ENCODE data around the gene LLGL2. TPM values are rescaled to one million over a fixed set of nuclear protein-coding genes. Genes with fewer than 3 reads are reported as not detected.
A peak's percentile ranks its signal among the peaks of the same experiment; 100 is the strongest.

The LLGL2 gene
- total RNA-seq, 1 donor: 0.09 TPM

GRCh38 chr17:75503976-75504346 is 21.5 kb upstream of the LLGL2 start:
- no peak for TF ChIP-seq CTCF (IDR thresholded peaks at IDR 0.05; ENCODE audit: insufficient read depth, low read length)
- no peak for DNase-seq (ENCODE audit: low read depth)
- H3K4me3 ChIP-seq (ENCODE audit: low read depth, low read length): no peak overlapping the region

- TF ChIP-seq CTCF (IDR thresholded peaks at IDR 0.05; ENCODE audit: insufficient read depth, low read length): peak; percentile 53
- no peak for DNase-seq (ENCODE audit: low read depth)
- no peak overlapping the region for H3K4me3 ChIP-seq (ENCODE audit: low read depth, low read length)
Observed at GRCh38 chr17:75504347-75505151, 20.9 kb upstream of the LLGL2 start.

- TF ChIP-seq CTCF (IDR thresholded peaks at IDR 0.05; ENCODE audit: insufficient read depth, low read length): no peak
- H3K4me3 ChIP-seq (ENCODE audit: low read depth, low read length): no peak overlapping the region
- no peak for DNase-seq (ENCODE audit: low read depth)
Observed at GRCh38 chr17:75505152-75505409, 20.4 kb upstream of the LLGL2 start.

GRCh38 chr17:75505640-75506039 is 19.9 kb upstream of the LLGL2 start:
- TF ChIP-seq CTCF (IDR thresholded peaks at IDR 0.05; ENCODE audit: insufficient read depth, low read length): no peak
- no peak overlapping the region for H3K4me3 ChIP-seq (ENCODE audit: low read depth, low read length)
- no peak for DNase-seq (ENCODE audit: low read depth)

GRCh38 chr17:75506134-75506533 is 19.4 kb upstream of the LLGL2 start:
- no peak for DNase-seq (ENCODE audit: low read depth)
- H3K4me3 ChIP-seq (ENCODE audit: low read depth, low read length): no peak overlapping the region
- TF ChIP-seq CTCF (IDR thresholded peaks at IDR 0.05; ENCODE audit: insufficient read depth, low read length): no peak

GRCh38 chr17:75506888-75507287 is 18.6 kb upstream of the LLGL2 start:
- no peak for TF ChIP-seq CTCF (IDR thresholded peaks at IDR 0.05; ENCODE audit: insufficient read depth, low read length)
- no peak overlapping the region for H3K4me3 ChIP-seq (ENCODE audit: low read depth, low read length)
- no peak for DNase-seq (ENCODE audit: low read depth)

Data from fibroblast of the aortic adventitia (primary cell).